A673 (cell line): ENCODE results near the gene ISYNA1.

Source experiments
- CTCF ChIP-seq: fragments of 300-800, 200-600 bp; sonication (generic); conservative IDR thresholded peaks from 2 replicates; pipeline ENCODE4 v1.5.1; 2017; ENCODE audit warnings: low read depth, mild to moderate bottlenecking, antibody characterized with exemption, low read length, moderate library complexity, mixed read lengths
- EZH2 ChIP-seq: fragments of 200-600 bp; sonication (generic); IDR thresholded peaks from 2 replicates; pipeline ENCODE4 v1.6.1; 2017; ENCODE audit warnings: borderline replicate concordance, low read depth, mild to moderate bottlenecking, mixed read lengths, antibody characterized with exemption, low read length; ENCODE audit not compliant: poor library complexity, severe bottlenecking

GRCh38 chr19:18437491-18438330 lies at the start of gene ISYNA1:
- no peak for TF ChIP-seq CTCF
- no peak for TF ChIP-seq EZH2
